Astrocyte (in vitro differentiated cells and primary cell): Measurements from ENCODE around the gene TOP1. TPM values are rescaled to one million over a fixed set of nuclear protein-coding genes. Genes with fewer than 3 reads are reported as not detected.

ENCODE experiments used
- DNase-seq: peaks from one replicate; pipeline ENCODE4 v3.0.0-alpha.2; 2010; ENCODE audit warnings: low read depth
- FAIRE-seq: peaks from 2 replicates; lab custom pipeline; 2011; peaks lifted over from hg19 to GRCh38; lab: Jason Lieb, UNC
- H2AFZ ChIP-seq: 2 replicates; pipeline ENCODE4 v1.6.0; 2012; ENCODE audit warnings: low read depth, low read length, inconsistent platforms
- H3K27ac ChIP-seq: 2 replicates; pipeline ENCODE4 v1.5.1; 2011; ENCODE audit warnings: low read depth, low read length, inconsistent platforms
- H3K27me3 ChIP-seq: 2 replicates; pipeline ENCODE4 v1.6.0; 2011; ENCODE audit warnings: low read length, inconsistent platforms; ENCODE audit not compliant: insufficient read depth
- H3K36me3 ChIP-seq: 2 replicates; pipeline ENCODE4 v1.5.1; 2011; ENCODE audit warnings: low read length, inconsistent platforms; ENCODE audit not compliant: insufficient read depth
- H3K4me1 ChIP-seq: 2 replicates; pipeline ENCODE4 v1.5.1; 2011; ENCODE audit warnings: low read length, inconsistent platforms; ENCODE audit not compliant: insufficient read depth
- H3K4me2 ChIP-seq: 2 replicates; pipeline ENCODE4 v1.6.0; 2012; ENCODE audit warnings: low read length, inconsistent platforms
- H3K4me3 ChIP-seq: 2 replicates; pipeline ENCODE4 v1.5.1; 2011; ENCODE audit warnings: low read depth, mild to moderate bottlenecking, low read length, inconsistent platforms; ENCODE audit not compliant: insufficient read depth
- H3K79me2 ChIP-seq: 2 replicates; pipeline ENCODE4 v1.6.0; 2012; ENCODE audit warnings: mild to moderate bottlenecking, low read length, inconsistent platforms; ENCODE audit not compliant: insufficient read depth
- H3K9ac ChIP-seq: 2 replicates; pipeline ENCODE4 v1.6.0; 2012; ENCODE audit warnings: mild to moderate bottlenecking, low read length, inconsistent platforms
- H3K9me3 ChIP-seq: 2 replicates; pipeline ENCODE4 v1.5.1; 2012; ENCODE audit warnings: low read depth, mild to moderate bottlenecking, low read length, inconsistent platforms; ENCODE audit not compliant: insufficient read depth
- H4K20me1 ChIP-seq: 2 replicates; pipeline ENCODE4 v1.6.0; 2012; ENCODE audit warnings: low read length, inconsistent platforms; ENCODE audit not compliant: insufficient read depth
- H3K27ac Mint-ChIP-seq: one replicate; pipeline ENCODE4 v1.8.0; 2021; ENCODE audit warnings: mild to moderate bottlenecking, mixed read lengths; ENCODE audit not compliant: unreplicated experiment
- H3K27me3 Mint-ChIP-seq: one replicate; pipeline ENCODE4 v1.8.0; 2021; ENCODE audit warnings: low read depth, mixed read lengths; ENCODE audit not compliant: unreplicated experiment
- H3K36me3 Mint-ChIP-seq: one replicate; pipeline ENCODE4 v1.8.0; 2021; ENCODE audit warnings: low read depth, mixed read lengths; ENCODE audit not compliant: unreplicated experiment
- H3K4me1 Mint-ChIP-seq: one replicate; pipeline ENCODE4 v1.8.0; 2021; ENCODE audit warnings: low read depth, mixed read lengths; ENCODE audit not compliant: unreplicated experiment
- H3K4me3 Mint-ChIP-seq: one replicate; pipeline ENCODE4 v1.8.0; 2021; ENCODE audit warnings: mild to moderate bottlenecking, moderate library complexity, mixed read lengths; ENCODE audit not compliant: unreplicated experiment
- H3K9me3 Mint-ChIP-seq: one replicate; pipeline ENCODE4 v1.8.0; 2021; ENCODE audit warnings: mild to moderate bottlenecking, mixed read lengths; ENCODE audit not compliant: unreplicated experiment
- CTCF ChIP-seq: IDR thresholded peaks from 2 replicates; pipeline ENCODE4 v1.5.1; 2011; ENCODE audit warnings: low read depth, mild to moderate bottlenecking, inconsistent platforms, low read length, moderate library complexity; ENCODE audit not compliant: insufficient read depth
- EZH2 ChIP-seq: IDR thresholded peaks from 2 replicates; pipeline ENCODE4 v1.6.1; 2012; ENCODE audit warnings: mild to moderate bottlenecking, low read length, inconsistent platforms; ENCODE audit not compliant: insufficient read depth
- total RNA-seq: library from RNA; stranded (reverse); gene quantifications from 2 replicates; pipeline ENCODE4 v1.2.1, GENCODE V29; 2021

Gene TOP1
- total RNA-seq, 1 donor from 2014 or later, result 63.5 TPM

GRCh38 chr20:41087325-41087685 is 58.7 kb downstream of the TOP1 start:
- Mint-ChIP-seq H3K36me3 (peaks cover 11% of the 10 kb centered on the region), H3K27ac (no peak overlapping the region), H3K27me3 (no peaks in the 10 kb centered on the region), H3K9me3 (no peaks in the 10 kb centered on the region), H3K4me1 (no peaks in the 10 kb centered on the region), H3K4me3 (no peak overlapping the region)
- DNase-seq (no peak), FAIRE-seq (no peak)
- H4K20me1 ChIP-seq, result peaks cover 17% of the 10 kb centered on the region
- no peak overlapping the region for H2AFZ ChIP-seq
- TF ChIP-seq CTCF (no peak), EZH2 (no peak)
- no peak overlapping the region for H3K27ac ChIP-seq
- H3K27me3 ChIP-seq, result no peaks in the 10 kb centered on the region
- no peak overlapping the region for H3K4me3 ChIP-seq
- peaks cover 36% of the 10 kb centered on the region for H3K36me3 ChIP-seq
- H3K9me3 ChIP-seq, result no peaks in the 10 kb centered on the region
- H3K4me1 ChIP-seq, result no peaks in the 10 kb centered on the region
- H3K79me2 ChIP-seq, result peaks cover 6% of the 10 kb centered on the region
- no peak overlapping the region for H3K9ac ChIP-seq
- H3K4me2 ChIP-seq, result no peak overlapping the region

- H3K27ac Mint-ChIP-seq, result no peak overlapping the region
Observed at GRCh38 chr20:41087777-41088176, 59.2 kb downstream of the TOP1 start.

More at GRCh38 chr20:41087777-41088176, 59.2 kb downstream of the TOP1 start:
- Mint-ChIP-seq H3K4me1 (no peaks in the 10 kb centered on the region), H3K27me3 (no peaks in the 10 kb centered on the region), H3K4me3 (no peak overlapping the region), H3K36me3 (peaks cover 11% of the 10 kb centered on the region), H3K9me3 (no peaks in the 10 kb centered on the region)
- no peak overlapping the region for H3K9ac ChIP-seq
- H2AFZ ChIP-seq, result no peak overlapping the region
- H3K4me1 ChIP-seq, result no peaks in the 10 kb centered on the region
- no peaks in the 10 kb centered on the region for H3K9me3 ChIP-seq
- TF ChIP-seq EZH2 (no peak), CTCF (no peak)
- H3K79me2 ChIP-seq, result peaks cover 6% of the 10 kb centered on the region
- DNase-seq, result no peak
- no peak overlapping the region for H3K4me2 ChIP-seq
- H4K20me1 ChIP-seq, result peaks cover 17% of the 10 kb centered on the region
- H3K27me3 ChIP-seq, result no peaks in the 10 kb centered on the region
- H3K36me3 ChIP-seq, result peaks cover 35% of the 10 kb centered on the region
- no peak overlapping the region for H3K4me3 ChIP-seq
- FAIRE-seq, result no peak
- no peak overlapping the region for H3K27ac ChIP-seq
